Loucy (cell line): Measurements from ENCODE around the gene SHCBP1L.
A peak's percentile ranks its signal among the peaks of the same experiment; 100 is the strongest.

Experiments
- H2AFZ ChIP-seq: fragments of 200-600 bp; sonication (generic); 2 replicates; pipeline ENCODE4 v1.6.0; 2016; ENCODE audit warnings: antibody characterized with exemption, mild to moderate bottlenecking, low read length, moderate library complexity
- H3F3A ChIP-seq: fragments of 200-600 bp; 2 replicates; pipeline ENCODE4 v1.6.0; 2016; ENCODE audit warnings: antibody characterized with exemption, low read depth, mild to moderate bottlenecking
- H3K27me3 ChIP-seq: fragments of 200-600 bp; sonication (generic); 2 replicates; pipeline ENCODE4 v1.6.1; 2014; ENCODE audit warnings: low read length, mild to moderate bottlenecking; ENCODE audit not compliant: insufficient read depth, poor library complexity, severe bottlenecking
- H3K36me3 ChIP-seq: fragments of 200-600 bp; sonication (generic); 2 replicates; pipeline ENCODE4 v1.6.1; 2016; ENCODE audit warnings: low read length; ENCODE audit not compliant: insufficient read depth
- H3K4me1 ChIP-seq: fragments of 200-600 bp; sonication (generic); 2 replicates; pipeline ENCODE4 v1.5.1; 2014; ENCODE audit warnings: low read length, mild to moderate bottlenecking; ENCODE audit not compliant: insufficient read depth, poor library complexity, severe bottlenecking
- H3K4me2 ChIP-seq: fragments of 200-600 bp; sonication (generic); 2 replicates; pipeline ENCODE4 v1.6.0; 2014; ENCODE audit warnings: antibody characterized with exemption, low read length, low read depth, mild to moderate bottlenecking; ENCODE audit not compliant: poor library complexity, severe bottlenecking
- H3K4me3 ChIP-seq: fragments of 200-600 bp; sonication (generic); 2 replicates; pipeline ENCODE4 v1.5.1; 2014; ENCODE audit warnings: low read length, mild to moderate bottlenecking, mixed read lengths; ENCODE audit not compliant: poor library complexity, severe bottlenecking
- H3K79me2 ChIP-seq: fragments of 200-600 bp; sonication (generic); 2 replicates; pipeline ENCODE4 v1.6.1; 2014; ENCODE audit warnings: low read length; ENCODE audit not compliant: insufficient read depth
- H3K9ac ChIP-seq: fragments of 200-600 bp; sonication (generic); 2 replicates; pipeline ENCODE4 v1.6.0; 2014; ENCODE audit warnings: mild to moderate bottlenecking, low read depth, low read length, moderate library complexity; ENCODE audit not compliant: poor library complexity, severe bottlenecking
- H3K9me2 ChIP-seq: fragments of 200-600 bp; sonication (generic); replicated peaks from 2 replicates; pipeline ENCODE4 v1.6.1; 2016; ENCODE audit warnings: low read depth, low read length, mixed read lengths
- H3K9me3 ChIP-seq: fragments of 200-600 bp; sonication (generic); 2 replicates; pipeline ENCODE4 v1.6.1; 2014; ENCODE audit warnings: mild to moderate bottlenecking, antibody characterized with exemption, low read length, low read depth; ENCODE audit not compliant: insufficient read depth
- H4K20me1 ChIP-seq: fragments of 200-600 bp; sonication (generic); 2 replicates; pipeline ENCODE4 v1.6.0; 2014; ENCODE audit warnings: antibody characterized with exemption, low read length, mild to moderate bottlenecking; ENCODE audit not compliant: insufficient read depth, poor library complexity, severe bottlenecking
- CTCF ChIP-seq: fragments of 200-600 bp; sonication (generic); conservative IDR thresholded peaks from 2 replicates; pipeline ENCODE4 v1.5.1; 2014; ENCODE audit warnings: mild to moderate bottlenecking, antibody characterized with exemption, low read length
- EZH2phosphoT487 ChIP-seq: fragments of 200-600 bp; IDR thresholded peaks from 2 replicates; pipeline ENCODE4 v1.6.1; 2018; ENCODE audit warnings: antibody characterized with exemption, mild to moderate bottlenecking, moderate library complexity, borderline replicate concordance

Gene SHCBP1L

GRCh38 chr1:182927693-182928433, 25.1 kb downstream of the SHCBP1L start:
- Histone ChIP-seq H3K4me2 (peak overlapping the region; percentile 23), H3K79me2 (no peaks in the 10 kb centered on the region)
- TF ChIP-seq CTCF (no peak), EZH2phosphoT487 (no peak)

GRCh38 chr1:182925661-182926060, 27.3 kb downstream of the SHCBP1L start:
- H3K9me2 ChIP-seq: no peaks in the 10 kb centered on the region
- no peaks in the 10 kb centered on the region for H3K27me3 ChIP-seq
- H2AFZ ChIP-seq: no peak overlapping the region
- H4K20me1 ChIP-seq: no peaks in the 10 kb centered on the region
- peaks cover 28% of the 10 kb centered on the region for H3K4me1 ChIP-seq
- TF ChIP-seq EZH2phosphoT487: no peak
- TF ChIP-seq CTCF: no peak
- no peaks in the 10 kb centered on the region for H3K79me2 ChIP-seq
- H3K4me3 ChIP-seq: no peak overlapping the region
- no peaks in the 10 kb centered on the region for H3K36me3 ChIP-seq
- H3K9ac ChIP-seq: no peak overlapping the region
- peaks cover 12% of the 10 kb centered on the region; the same call in 1 of the 2 replicates for H3F3A ChIP-seq
- no peak overlapping the region for H3K4me2 ChIP-seq
- no peaks in the 10 kb centered on the region for H3K9me3 ChIP-seq

More at GRCh38 chr1:182927693-182928433, 25.1 kb downstream of the SHCBP1L start:
- H2AFZ ChIP-seq: peak overlapping the region; percentile 51; the same call in 1 of the 2 replicates
- no peaks in the 10 kb centered on the region for H4K20me1 ChIP-seq
- no peaks in the 10 kb centered on the region for H3K9me2 ChIP-seq
- peaks cover 35% of the 10 kb centered on the region for H3K4me1 ChIP-seq
- no peaks in the 10 kb centered on the region for H3K27me3 ChIP-seq
- no peaks in the 10 kb centered on the region for H3K36me3 ChIP-seq
- H3K9me3 ChIP-seq: no peaks in the 10 kb centered on the region
- peaks cover 12% of the 10 kb centered on the region; the same call in 1 of the 2 replicates for H3F3A ChIP-seq
- no peak overlapping the region for H3K9ac ChIP-seq
- H3K4me3 ChIP-seq: no peak overlapping the region

GRCh38 chr1:182917378-182917777, 35.6 kb downstream of the SHCBP1L start:
- H3K9ac ChIP-seq: no peak overlapping the region
- no peaks in the 10 kb centered on the region; the same call in 1 of the 2 replicates for H3K9me3 ChIP-seq
- no peak overlapping the region for H3K4me3 ChIP-seq
- H3K9me2 ChIP-seq: no peaks in the 10 kb centered on the region
- no peak overlapping the region for H3K4me2 ChIP-seq
- H3K36me3 ChIP-seq: no peaks in the 10 kb centered on the region
- no peaks in the 10 kb centered on the region for H3F3A ChIP-seq
- no peaks in the 10 kb centered on the region for H3K27me3 ChIP-seq
- H4K20me1 ChIP-seq: no peaks in the 10 kb centered on the region
- no peak for TF ChIP-seq CTCF
- TF ChIP-seq EZH2phosphoT487: no peak
- no peak overlapping the region for H2AFZ ChIP-seq
- no peaks in the 10 kb centered on the region for H3K4me1 ChIP-seq
- H3K79me2 ChIP-seq: no peaks in the 10 kb centered on the region
